Astrocyte (in vitro differentiated cells and primary cell): Measurements from ENCODE around the gene ANKRD24. TPM values are rescaled to one million over a fixed set of nuclear protein-coding genes. Genes with fewer than 3 reads are reported as not detected.
"Not testable (repeated sequence)": the region's sequence is repeated elsewhere in the genome, so short reads cannot be mapped to it uniquely, and the experiment has no call there.

Experiments used
- DNase-seq: peaks from one replicate; pipeline ENCODE4 v3.0.0-alpha.2; 2010; ENCODE audit warnings: low read depth
- FAIRE-seq: peaks from 2 replicates; lab custom pipeline; 2011; peaks lifted over from hg19 to GRCh38; lab: Jason Lieb, UNC
- H2AFZ ChIP-seq: 2 replicates; pipeline ENCODE4 v1.6.0; 2012; ENCODE audit warnings: low read depth, low read length, inconsistent platforms
- H3K27ac ChIP-seq: 2 replicates; pipeline ENCODE4 v1.5.1; 2011; ENCODE audit warnings: low read depth, low read length, inconsistent platforms
- H3K27me3 ChIP-seq: 2 replicates; pipeline ENCODE4 v1.6.0; 2011; ENCODE audit warnings: low read length, inconsistent platforms; ENCODE audit not compliant: insufficient read depth
- H3K36me3 ChIP-seq: 2 replicates; pipeline ENCODE4 v1.5.1; 2011; ENCODE audit warnings: low read length, inconsistent platforms; ENCODE audit not compliant: insufficient read depth
- H3K4me1 ChIP-seq: 2 replicates; pipeline ENCODE4 v1.5.1; 2011; ENCODE audit warnings: low read length, inconsistent platforms; ENCODE audit not compliant: insufficient read depth
- H3K4me2 ChIP-seq: 2 replicates; pipeline ENCODE4 v1.6.0; 2012; ENCODE audit warnings: low read length, inconsistent platforms
- H3K4me3 ChIP-seq: 2 replicates; pipeline ENCODE4 v1.5.1; 2011; ENCODE audit warnings: low read depth, mild to moderate bottlenecking, low read length, inconsistent platforms; ENCODE audit not compliant: insufficient read depth
- H3K79me2 ChIP-seq: 2 replicates; pipeline ENCODE4 v1.6.0; 2012; ENCODE audit warnings: mild to moderate bottlenecking, low read length, inconsistent platforms; ENCODE audit not compliant: insufficient read depth
- H3K9ac ChIP-seq: 2 replicates; pipeline ENCODE4 v1.6.0; 2012; ENCODE audit warnings: mild to moderate bottlenecking, low read length, inconsistent platforms
- H3K9me3 ChIP-seq: 2 replicates; pipeline ENCODE4 v1.5.1; 2012; ENCODE audit warnings: low read depth, mild to moderate bottlenecking, low read length, inconsistent platforms; ENCODE audit not compliant: insufficient read depth
- H4K20me1 ChIP-seq: 2 replicates; pipeline ENCODE4 v1.6.0; 2012; ENCODE audit warnings: low read length, inconsistent platforms; ENCODE audit not compliant: insufficient read depth
- H3K27ac Mint-ChIP-seq: one replicate; pipeline ENCODE4 v1.8.0; 2021; ENCODE audit warnings: mild to moderate bottlenecking, mixed read lengths; ENCODE audit not compliant: unreplicated experiment
- H3K27me3 Mint-ChIP-seq: one replicate; pipeline ENCODE4 v1.8.0; 2021; ENCODE audit warnings: low read depth, mixed read lengths; ENCODE audit not compliant: unreplicated experiment
- H3K36me3 Mint-ChIP-seq: one replicate; pipeline ENCODE4 v1.8.0; 2021; ENCODE audit warnings: low read depth, mixed read lengths; ENCODE audit not compliant: unreplicated experiment
- H3K4me1 Mint-ChIP-seq: one replicate; pipeline ENCODE4 v1.8.0; 2021; ENCODE audit warnings: low read depth, mixed read lengths; ENCODE audit not compliant: unreplicated experiment
- H3K4me3 Mint-ChIP-seq: one replicate; pipeline ENCODE4 v1.8.0; 2021; ENCODE audit warnings: mild to moderate bottlenecking, moderate library complexity, mixed read lengths; ENCODE audit not compliant: unreplicated experiment
- H3K9me3 Mint-ChIP-seq: one replicate; pipeline ENCODE4 v1.8.0; 2021; ENCODE audit warnings: mild to moderate bottlenecking, mixed read lengths; ENCODE audit not compliant: unreplicated experiment
- EZH2 ChIP-seq: IDR thresholded peaks from 2 replicates; pipeline ENCODE4 v1.6.1; 2012; ENCODE audit warnings: mild to moderate bottlenecking, low read length, inconsistent platforms; ENCODE audit not compliant: insufficient read depth
- total RNA-seq: library from RNA; stranded (reverse); gene quantifications from 2 replicates; pipeline ENCODE4 v1.2.1, GENCODE V29; 2021
- TF ChIP-seq, protein P1 (sequence below): IDR thresholded peaks from 2 replicates; pipeline ENCODE4 v1.5.1; 2011; ENCODE audit warnings: low read depth, mild to moderate bottlenecking, inconsistent platforms, low read length, moderate library complexity; ENCODE audit not compliant: insufficient read depth

The ANKRD24 gene
- total RNA-seq, 1 donor from 2014 or later = 0.73 TPM

DNA sequence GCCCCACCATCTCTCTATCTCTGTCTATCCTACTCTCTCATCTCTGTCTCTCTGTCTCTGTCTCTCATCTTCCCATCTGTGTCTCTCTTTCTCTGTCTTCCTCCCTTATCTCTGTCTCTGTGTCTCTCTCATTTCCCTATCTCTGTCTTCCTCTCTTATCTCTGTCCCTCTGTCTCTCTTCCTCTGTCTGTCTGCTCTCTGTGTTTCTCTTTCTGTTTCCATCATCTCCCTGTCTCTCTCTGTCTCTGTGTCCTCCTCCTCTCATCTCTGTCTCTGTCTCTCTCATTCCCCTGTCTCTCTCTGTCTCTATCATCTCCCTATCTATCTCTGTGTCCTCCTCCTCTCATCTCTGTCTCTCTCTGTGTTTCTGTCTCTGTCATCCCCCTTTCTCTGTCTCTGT is 45.3 kb downstream of the ANKRD24 start:
- Histone ChIP-seq H3K36me3 (no peaks in the 10 kb centered on the region), H3K4me3 (no peak overlapping the region), H3K9ac (no peak overlapping the region), H3K79me2 (no peaks in the 10 kb centered on the region), H3K4me1 (peaks cover 13% of the 10 kb centered on the region), H2AFZ (no peak overlapping the region), H4K20me1 (no peaks in the 10 kb centered on the region), H3K27ac (no peak overlapping the region), H3K27me3 (peaks cover 7% of the 10 kb centered on the region), H3K9me3 (no peaks in the 10 kb centered on the region), H3K4me2 (no peak overlapping the region)
- no peak overlapping the region for H3K4me3 Mint-ChIP-seq
- H3K27me3 Mint-ChIP-seq = no peaks in the 10 kb centered on the region
- TF ChIP-seq, protein P1, sequence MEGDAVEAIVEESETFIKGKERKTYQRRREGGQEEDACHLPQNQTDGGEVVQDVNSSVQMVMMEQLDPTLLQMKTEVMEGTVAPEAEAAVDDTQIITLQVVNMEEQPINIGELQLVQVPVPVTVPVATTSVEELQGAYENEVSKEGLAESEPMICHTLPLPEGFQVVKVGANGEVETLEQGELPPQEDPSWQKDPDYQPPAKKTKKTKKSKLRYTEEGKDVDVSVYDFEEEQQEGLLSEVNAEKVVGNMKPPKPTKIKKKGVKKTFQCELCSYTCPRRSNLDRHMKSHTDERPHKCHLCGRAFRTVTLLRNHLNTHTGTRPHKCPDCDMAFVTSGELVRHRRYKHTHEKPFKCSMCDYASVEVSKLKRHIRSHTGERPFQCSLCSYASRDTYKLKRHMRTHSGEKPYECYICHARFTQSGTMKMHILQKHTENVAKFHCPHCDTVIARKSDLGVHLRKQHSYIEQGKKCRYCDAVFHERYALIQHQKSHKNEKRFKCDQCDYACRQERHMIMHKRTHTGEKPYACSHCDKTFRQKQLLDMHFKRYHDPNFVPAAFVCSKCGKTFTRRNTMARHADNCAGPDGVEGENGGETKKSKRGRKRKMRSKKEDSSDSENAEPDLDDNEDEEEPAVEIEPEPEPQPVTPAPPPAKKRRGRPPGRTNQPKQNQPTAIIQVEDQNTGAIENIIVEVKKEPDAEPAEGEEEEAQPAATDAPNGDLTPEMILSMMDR = no peak
- TF ChIP-seq EZH2 = no peak
- DNase-seq (no peak), FAIRE-seq (no peak)
- no peaks in the 10 kb centered on the region for H3K36me3 Mint-ChIP-seq
- no peaks in the 10 kb centered on the region for H3K9me3 Mint-ChIP-seq
- H3K4me1 Mint-ChIP-seq = peaks cover 2% of the 10 kb centered on the region
- no peak overlapping the region for H3K27ac Mint-ChIP-seq

DNA sequence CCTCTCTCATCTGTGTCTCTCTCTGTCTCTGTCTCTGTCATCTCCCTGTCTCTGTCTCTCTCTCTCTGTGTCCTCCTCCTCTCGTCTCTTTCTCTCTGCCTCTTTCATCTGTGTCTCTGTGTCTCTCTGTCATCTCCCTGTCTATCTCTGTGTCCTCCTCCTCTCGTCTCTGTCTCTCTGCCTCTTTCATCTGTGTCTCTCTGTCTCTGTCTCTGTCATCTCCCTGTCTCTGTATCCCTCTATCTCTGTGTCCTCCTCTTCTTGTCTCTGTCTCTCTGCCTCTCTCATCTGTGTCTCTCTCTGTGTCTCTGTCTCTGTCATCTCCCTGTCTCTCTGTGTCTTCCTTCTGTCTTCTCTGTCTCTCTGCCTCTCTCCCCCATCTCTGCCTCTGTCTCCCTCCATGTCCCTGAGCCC is 46.3 kb downstream of the ANKRD24 start:
- Histone ChIP-seq H3K79me2 (no peaks in the 10 kb centered on the region), H4K20me1 (no peaks in the 10 kb centered on the region), H3K9ac (peak overlapping the region; percentile 56), H3K36me3 (no peaks in the 10 kb centered on the region), H3K4me3 (no peak overlapping the region), H3K27me3 (peaks cover 7% of the 10 kb centered on the region), H3K27ac (no peak overlapping the region), H3K4me2 (peak overlapping the region; percentile 81), H2AFZ (peak overlapping the region; percentile 74), H3K9me3 (no peaks in the 10 kb centered on the region), H3K4me1 (peaks cover 13% of the 10 kb centered on the region)
- TF ChIP-seq, protein P1 = no peak
- TF ChIP-seq EZH2 = no peak
- no peak for DNase-seq
- H3K4me3 Mint-ChIP-seq = no peak overlapping the region
- H3K36me3 Mint-ChIP-seq = no peaks in the 10 kb centered on the region
- no peak for FAIRE-seq
- H3K27ac Mint-ChIP-seq = no peak overlapping the region
- H3K4me1 Mint-ChIP-seq = peaks cover 2% of the 10 kb centered on the region
- no peaks in the 10 kb centered on the region for H3K27me3 Mint-ChIP-seq
- no peaks in the 10 kb centered on the region for H3K9me3 Mint-ChIP-seq

GRCh38 chr19:4229179-4229931 is 46.9 kb downstream of the ANKRD24 start, which contains the start of gene EBI3:
Gene EBI3, plus strand, starts transcription at chr19:4229523. Its CDS starts 28 bp downstream, at chr19:4229551.
- no peaks in the 10 kb centered on the region for H3K27me3 Mint-ChIP-seq
- Histone ChIP-seq H3K4me2 (peak within 1 kb of the TSS; percentile 81), H3K9me3 (no peaks in the 10 kb centered on the region), H2AFZ (peak within 1 kb of the TSS; percentile 74), H3K9ac (peak within 1 kb of the TSS; percentile 56), H3K4me1 (peaks cover 13% of the 10 kb centered on the region), H3K4me3 (no peak within 1 kb of the TSS), H3K36me3 (no peaks in the 10 kb centered on the region), H3K79me2 (no peaks in the 10 kb centered on the region), H3K27me3 (peaks cover 7% of the 10 kb centered on the region), H3K27ac (no peak within 1 kb of the TSS), H4K20me1 (no peaks in the 10 kb centered on the region)
- no peaks in the 10 kb centered on the region for H3K36me3 Mint-ChIP-seq
- no peak within 1 kb of the TSS for H3K4me3 Mint-ChIP-seq
- peaks cover 2% of the 10 kb centered on the region for H3K4me1 Mint-ChIP-seq
- TF ChIP-seq, protein P1 = no peak
- TF ChIP-seq EZH2 = no peak
- peak; percentile 46 for DNase-seq
- FAIRE-seq = no peak
- no peak within 1 kb of the TSS for H3K27ac Mint-ChIP-seq
- peaks cover 2% of the 10 kb centered on the region for H3K9me3 Mint-ChIP-seq

DNA sequence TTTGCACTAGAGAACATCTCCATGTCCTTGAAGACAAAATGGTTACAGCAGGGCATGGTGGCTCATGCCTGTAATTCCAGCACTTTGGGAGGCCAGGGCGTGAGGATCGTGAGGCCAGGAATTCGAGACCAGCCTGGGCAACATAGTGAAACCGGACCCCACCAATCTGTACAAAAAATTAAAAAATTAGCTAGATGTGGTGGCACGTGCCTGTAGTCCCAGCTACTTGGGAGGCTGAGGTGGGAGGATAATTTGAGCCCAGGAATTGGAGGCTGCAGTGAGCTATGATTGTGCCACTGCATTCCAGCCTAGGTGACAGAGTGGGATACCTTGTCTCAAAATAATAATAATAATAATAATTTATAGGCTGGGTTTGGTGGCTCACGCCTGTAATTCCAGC is 47.7 kb downstream of the ANKRD24 start:
- FAIRE-seq, H2AFZ ChIP-seq, H3K36me3 ChIP-seq, H3K9me3 Mint-ChIP-seq, H3K4me3 ChIP-seq, H3K4me1 Mint-ChIP-seq, H3K4me2 ChIP-seq, H3K27ac ChIP-seq, H3K9ac ChIP-seq, H3K9me3 ChIP-seq, H4K20me1 ChIP-seq, H3K4me3 Mint-ChIP-seq, DNase-seq, H3K27me3 ChIP-seq, H3K27me3 Mint-ChIP-seq, H3K27ac Mint-ChIP-seq, H3K79me2 ChIP-seq, H3K36me3 Mint-ChIP-seq: not testable (repeated sequence)
- peaks cover 13% of the 10 kb centered on the region for H3K4me1 ChIP-seq
